ENCODE measurements around the gene ADAM12.
"Not testable (repeated sequence)": the region's sequence is repeated elsewhere in the genome, so short reads cannot be mapped to it uniquely, and the experiment has no call there.

ADAM12 gene

DNA sequence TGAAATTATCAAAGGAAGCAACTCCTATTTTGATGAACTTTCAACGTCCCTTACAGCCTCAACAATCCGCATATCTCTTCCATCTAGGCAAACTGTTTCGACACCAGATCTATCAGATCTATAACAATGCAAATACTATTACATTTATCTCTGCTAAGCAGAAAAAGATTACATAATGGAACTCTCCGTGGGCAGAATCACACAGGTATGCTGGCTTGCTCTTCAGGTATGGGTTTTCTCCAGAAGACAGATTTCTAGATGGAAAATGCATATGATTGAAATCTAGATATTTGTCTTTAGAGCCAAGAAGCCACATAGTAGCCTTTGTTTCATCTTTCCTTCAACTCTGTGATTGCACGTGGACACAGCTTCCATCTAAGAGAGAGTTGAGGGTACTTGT is 38.6 kb downstream of the ADAM12 start:
- H3K9me3 Mint-ChIP-seq: no peaks in the 10 kb centered on the region
- no peaks in the 10 kb centered on the region for H3K4me1 Mint-ChIP-seq
- H3K4me3 Mint-ChIP-seq: no peak overlapping the region
- DNase-seq (ENCODE audit: low spot score in 2 of 2): no peak
- no peaks in the 10 kb centered on the region for H3K27me3 Mint-ChIP-seq
- ATAC-seq (replicated peaks; ENCODE audit: extremely low read depth, poor library complexity, severe bottlenecking): no peak
- no peak overlapping the region for H3K27ac Mint-ChIP-seq (ENCODE audit: low read depth)
- H3K36me3 Mint-ChIP-seq (ENCODE audit: insufficient read depth): no peaks in the 10 kb centered on the region

DNA sequence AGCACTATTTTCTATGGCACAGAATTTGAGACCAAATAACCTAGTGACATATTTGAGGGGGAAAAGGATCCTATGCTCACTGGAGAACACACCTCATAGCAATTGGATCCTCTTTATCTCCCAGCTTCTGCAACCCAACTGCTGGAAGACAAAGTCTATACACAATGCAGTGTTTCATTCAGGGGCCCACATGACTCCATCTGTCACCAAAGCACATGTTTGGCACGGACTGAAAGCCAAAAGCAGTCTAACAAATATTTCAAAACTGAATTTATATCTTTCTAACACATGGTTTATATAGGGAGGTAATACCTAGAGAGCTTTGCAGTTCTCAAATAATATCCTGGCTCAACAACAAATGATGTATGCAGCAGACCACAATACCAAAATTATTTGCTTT is 39.2 kb downstream of the ADAM12 start:
- H3K4me3 Mint-ChIP-seq: no peak overlapping the region
- H3K27me3 Mint-ChIP-seq: no peaks in the 10 kb centered on the region
- ATAC-seq (replicated peaks; ENCODE audit: extremely low read depth, poor library complexity, severe bottlenecking) (no peak), DNase-seq (ENCODE audit: low spot score in 2 of 2) (no peak)
- H3K4me1 Mint-ChIP-seq: no peaks in the 10 kb centered on the region
- H3K9me3 Mint-ChIP-seq: no peaks in the 10 kb centered on the region
- H3K36me3 Mint-ChIP-seq (ENCODE audit: insufficient read depth): no peaks in the 10 kb centered on the region
- H3K27ac Mint-ChIP-seq (ENCODE audit: low read depth): no peak overlapping the region

DNA sequence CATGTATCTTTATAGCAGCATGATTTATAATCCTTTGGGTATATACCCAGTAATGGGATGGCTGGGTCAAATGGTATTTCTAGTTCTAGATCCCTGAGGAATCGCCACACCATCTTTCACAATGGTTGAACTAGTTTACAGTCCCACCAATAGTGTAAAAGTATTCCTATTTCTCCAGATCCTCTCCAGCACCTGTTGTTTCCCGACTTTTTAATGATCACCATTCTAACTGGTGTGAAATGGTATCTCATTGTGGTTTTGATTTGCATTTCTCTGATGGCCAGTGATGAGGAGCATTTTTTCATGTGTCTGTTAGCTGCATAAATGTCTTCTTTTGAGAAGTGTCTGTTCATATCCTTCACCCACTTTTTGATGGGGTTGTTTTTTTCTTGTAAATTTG is 44.8 kb downstream of the ADAM12 start:
- peaks cover 10% of the 10 kb centered on the region for H3K9me3 Mint-ChIP-seq
- not testable (repeated sequence) for H3K27me3 Mint-ChIP-seq; ATAC-seq (replicated peaks; ENCODE audit: extremely low read depth, poor library complexity, severe bottlenecking); H3K27ac Mint-ChIP-seq (ENCODE audit: low read depth); H3K4me1 Mint-ChIP-seq; DNase-seq (ENCODE audit: low spot score in 2 of 2); H3K4me3 Mint-ChIP-seq; H3K36me3 Mint-ChIP-seq (ENCODE audit: insufficient read depth)

DNA sequence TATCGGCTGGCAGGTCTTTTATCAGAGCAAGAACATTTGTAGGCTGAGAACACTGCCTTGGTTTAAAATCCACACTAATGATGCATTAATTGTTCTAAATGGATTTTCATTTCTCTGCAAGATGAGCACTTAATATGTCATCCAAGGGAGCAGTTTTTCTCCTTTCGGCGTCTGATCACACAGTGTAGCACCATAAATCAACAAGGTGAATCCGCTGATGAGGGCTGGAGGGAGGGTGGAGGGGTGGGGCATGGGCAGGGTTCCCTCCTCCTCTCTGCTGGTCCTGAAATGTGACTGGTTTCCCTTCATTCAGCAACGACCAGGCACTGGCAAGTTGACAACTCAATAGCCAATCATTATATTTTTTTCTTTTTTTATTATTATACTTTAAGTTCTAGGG is 45.6 kb downstream of the ADAM12 start:
- H3K27me3 Mint-ChIP-seq: no peaks in the 10 kb centered on the region
- H3K36me3 Mint-ChIP-seq (ENCODE audit: insufficient read depth): no peaks in the 10 kb centered on the region
- ATAC-seq (replicated peaks; ENCODE audit: extremely low read depth, poor library complexity, severe bottlenecking): no peak
- H3K4me3 Mint-ChIP-seq: no peak overlapping the region
- peaks cover 10% of the 10 kb centered on the region for H3K9me3 Mint-ChIP-seq
- H3K4me1 Mint-ChIP-seq: no peaks in the 10 kb centered on the region
- no peak overlapping the region for H3K27ac Mint-ChIP-seq (ENCODE audit: low read depth)
- no peak for DNase-seq (ENCODE audit: low spot score in 2 of 2)

DNA sequence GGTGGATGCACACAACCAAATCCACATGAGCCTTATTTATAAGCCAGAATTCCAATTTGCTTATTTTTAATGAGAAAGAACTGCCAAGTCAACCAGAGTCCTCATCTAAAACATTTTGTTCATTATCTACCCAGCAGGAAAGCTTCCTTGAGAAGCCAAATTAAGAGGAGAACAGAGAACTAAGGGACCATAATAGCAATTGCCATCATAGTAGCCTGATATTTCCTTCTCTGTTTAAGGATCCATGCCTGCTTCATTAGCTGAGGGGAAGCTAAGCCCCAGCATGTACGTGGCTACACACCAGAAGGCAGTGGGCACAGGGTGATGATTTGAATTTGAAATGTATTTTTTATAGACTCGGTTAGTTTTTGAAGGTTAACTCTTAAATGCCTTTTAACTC is 46.8 kb downstream of the ADAM12 start:
- peaks cover 10% of the 10 kb centered on the region for H3K9me3 Mint-ChIP-seq
- H3K4me3 Mint-ChIP-seq: no peak overlapping the region
- no peaks in the 10 kb centered on the region for H3K36me3 Mint-ChIP-seq (ENCODE audit: insufficient read depth)
- no peaks in the 10 kb centered on the region for H3K4me1 Mint-ChIP-seq
- DNase-seq (ENCODE audit: low spot score in 2 of 2): no peak
- no peaks in the 10 kb centered on the region for H3K27me3 Mint-ChIP-seq
- ATAC-seq (replicated peaks; ENCODE audit: extremely low read depth, poor library complexity, severe bottlenecking): no peak
- no peak overlapping the region for H3K27ac Mint-ChIP-seq (ENCODE audit: low read depth)

DNA sequence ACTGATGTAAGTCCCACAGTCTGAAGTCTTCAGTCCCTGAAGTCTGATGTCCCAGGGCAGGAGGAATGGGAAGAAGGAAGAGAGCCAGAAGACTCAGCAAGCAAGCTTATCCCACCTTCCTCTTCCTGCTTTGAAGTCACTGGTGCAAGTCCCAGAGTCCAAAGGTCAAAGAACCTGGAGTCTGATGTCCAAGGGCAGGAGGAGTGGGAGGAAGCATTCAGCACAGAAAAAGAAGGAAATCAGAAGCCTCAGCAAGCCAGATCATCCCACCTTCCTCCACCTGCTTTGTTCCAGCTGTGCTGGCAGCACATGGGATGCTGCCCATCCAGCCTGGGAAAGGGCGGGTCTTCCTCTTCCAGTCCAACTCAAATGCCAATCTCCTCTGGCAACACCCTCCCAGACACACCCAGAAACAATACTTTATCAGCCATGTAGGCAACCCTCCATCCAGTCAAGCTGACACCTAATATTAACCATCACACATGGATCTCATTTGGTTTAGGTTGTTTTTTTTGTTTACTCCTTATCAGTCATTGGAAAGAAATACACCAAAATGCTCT is 50.9 kb downstream of the ADAM12 start:
- no peak for ATAC-seq (replicated peaks; ENCODE audit: extremely low read depth, poor library complexity, severe bottlenecking)

DNA sequence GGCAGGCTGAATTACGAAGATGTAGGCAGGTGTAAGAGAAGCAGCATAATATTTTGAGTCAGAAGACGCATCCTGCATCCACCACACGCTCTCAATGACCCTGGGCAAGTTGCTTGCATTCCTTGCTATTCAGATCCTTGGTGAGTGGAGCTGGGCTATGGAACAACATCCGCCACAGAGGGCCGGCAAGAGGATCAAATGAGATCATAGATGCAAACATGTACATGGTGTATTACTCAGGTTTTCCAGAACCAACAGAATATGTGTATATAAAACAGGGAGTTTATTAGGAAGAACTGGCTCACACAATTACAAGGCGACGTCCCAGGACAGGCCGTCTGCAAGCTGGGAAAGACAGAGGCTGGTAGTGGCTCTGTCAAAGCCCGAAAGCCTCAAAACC is 51.5 kb downstream of the ADAM12 start:
- Mint-ChIP-seq H3K9me3 (peaks cover 10% of the 10 kb centered on the region), H3K36me3 (ENCODE audit: insufficient read depth) (no peaks in the 10 kb centered on the region), H3K27ac (ENCODE audit: low read depth) (no peak overlapping the region), H3K4me3 (no peak overlapping the region), H3K27me3 (no peaks in the 10 kb centered on the region), H3K4me1 (no peaks in the 10 kb centered on the region)
- ATAC-seq (replicated peaks; ENCODE audit: extremely low read depth, poor library complexity, severe bottlenecking): no peak
- no peak for DNase-seq (ENCODE audit: low spot score in 2 of 2)

More for the DNA sequence above, 50.9 kb downstream of the ADAM12 start:
- no peaks in the 10 kb centered on the region for H3K27me3 Mint-ChIP-seq
- H3K36me3 Mint-ChIP-seq (ENCODE audit: insufficient read depth): no peaks in the 10 kb centered on the region
- no peaks in the 10 kb centered on the region for H3K4me1 Mint-ChIP-seq
- no peak overlapping the region for H3K4me3 Mint-ChIP-seq
- no peak for DNase-seq (ENCODE audit: low spot score in 2 of 2)
- H3K27ac Mint-ChIP-seq (ENCODE audit: low read depth): no peak overlapping the region
- peaks cover 10% of the 10 kb centered on the region for H3K9me3 Mint-ChIP-seq

DNA sequence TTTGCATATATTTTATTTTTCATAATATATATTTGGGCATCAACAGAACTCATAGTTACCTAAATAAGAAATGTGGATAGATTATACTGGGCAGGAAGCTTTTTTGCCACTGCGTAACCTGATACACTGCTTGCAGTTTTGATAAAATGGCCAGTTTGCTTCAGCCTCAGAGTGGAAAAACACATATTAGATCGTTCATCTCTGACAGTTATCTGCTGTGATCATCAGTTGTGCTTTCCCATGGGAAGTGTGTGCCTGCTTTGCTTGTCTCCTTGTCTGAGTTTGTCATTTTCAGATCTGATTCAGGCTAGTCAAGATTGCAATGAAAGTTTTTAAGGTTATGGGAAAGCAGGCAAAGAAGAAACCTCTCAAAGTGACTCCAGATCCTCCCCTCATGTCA is 54.0 kb downstream of the ADAM12 start:
- Mint-ChIP-seq H3K9me3 (peaks cover 6% of the 10 kb centered on the region), H3K27me3 (no peaks in the 10 kb centered on the region), H3K27ac (ENCODE audit: low read depth) (no peak overlapping the region), H3K4me3 (no peak overlapping the region), H3K4me1 (no peaks in the 10 kb centered on the region), H3K36me3 (ENCODE audit: insufficient read depth) (no peaks in the 10 kb centered on the region)
- ATAC-seq (replicated peaks; ENCODE audit: extremely low read depth, poor library complexity, severe bottlenecking) (no peak), DNase-seq (ENCODE audit: low spot score in 2 of 2) (no peak)

DNA sequence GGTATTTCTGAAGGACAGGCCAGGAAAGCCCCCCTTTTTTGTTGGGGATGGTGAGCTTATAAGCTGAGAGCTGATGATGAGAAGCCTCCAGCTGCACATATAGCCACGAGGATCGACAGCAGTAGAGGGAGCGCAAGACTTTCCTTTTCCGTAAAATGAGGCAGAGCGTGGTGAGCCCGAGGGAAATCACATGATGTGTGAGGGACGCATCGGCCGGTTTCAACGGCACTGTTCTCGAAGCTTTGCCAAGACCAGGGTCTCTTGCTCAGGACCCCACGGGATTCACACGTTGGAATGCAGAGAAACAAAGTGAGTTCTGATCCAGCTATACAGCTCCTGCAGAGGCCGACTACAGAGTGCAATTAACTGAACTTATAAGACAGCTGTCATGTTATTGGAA is 55.7 kb downstream of the ADAM12 start:
- no peak overlapping the region for H3K4me3 Mint-ChIP-seq
- H3K27me3 Mint-ChIP-seq: no peaks in the 10 kb centered on the region
- DNase-seq (ENCODE audit: low spot score in 2 of 2) (no peak), ATAC-seq (replicated peaks; ENCODE audit: extremely low read depth, poor library complexity, severe bottlenecking) (no peak)
- no peaks in the 10 kb centered on the region for H3K4me1 Mint-ChIP-seq
- no peak overlapping the region for H3K27ac Mint-ChIP-seq (ENCODE audit: low read depth)
- H3K9me3 Mint-ChIP-seq: peaks cover 7% of the 10 kb centered on the region
- H3K36me3 Mint-ChIP-seq (ENCODE audit: insufficient read depth): no peaks in the 10 kb centered on the region

DNA sequence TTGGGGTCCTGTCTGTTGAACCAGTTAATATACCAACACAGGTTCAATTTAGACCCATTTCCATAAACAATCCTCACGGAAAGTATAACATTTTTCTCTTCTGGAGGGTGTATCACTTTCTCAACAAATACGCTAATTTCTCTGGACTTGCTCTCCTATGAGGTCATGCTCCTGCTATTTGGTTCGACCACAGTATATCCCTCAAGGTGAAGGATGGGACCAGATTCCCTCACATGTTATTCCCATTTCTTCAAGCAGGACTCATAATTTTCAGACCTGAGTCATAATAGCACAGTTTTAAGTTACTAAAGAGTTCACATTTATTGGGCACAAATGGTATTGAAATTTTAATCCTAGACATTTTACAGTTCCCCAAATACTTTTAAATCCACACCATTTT is 57.2 kb downstream of the ADAM12 start:
- DNase-seq (ENCODE audit: low spot score in 2 of 2) (no peak), ATAC-seq (replicated peaks; ENCODE audit: extremely low read depth, poor library complexity, severe bottlenecking) (no peak)
- Mint-ChIP-seq H3K27me3 (no peaks in the 10 kb centered on the region), H3K9me3 (peaks cover 13% of the 10 kb centered on the region), H3K4me1 (no peaks in the 10 kb centered on the region), H3K27ac (ENCODE audit: low read depth) (no peak overlapping the region), H3K36me3 (ENCODE audit: insufficient read depth) (no peaks in the 10 kb centered on the region), H3K4me3 (no peak overlapping the region)

DNA sequence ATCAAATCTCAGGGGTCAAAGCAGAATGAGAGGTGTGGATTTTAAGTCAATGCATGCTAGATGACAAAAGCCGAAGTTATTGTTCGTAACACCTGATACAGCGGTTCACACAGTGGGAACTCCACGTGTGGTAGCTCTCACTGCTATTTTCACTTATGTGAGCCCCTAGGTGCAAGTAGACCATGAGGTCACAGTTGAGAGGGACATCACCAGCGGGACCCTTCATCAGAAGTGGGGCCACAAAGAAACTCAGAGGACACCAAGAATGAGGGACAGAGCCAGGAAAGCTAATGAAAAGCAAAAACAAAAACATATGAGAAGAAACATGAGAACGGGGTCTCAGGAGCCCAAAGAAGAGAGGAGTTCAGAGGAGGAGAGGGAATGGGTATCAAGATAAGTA is 63.5 kb downstream of the ADAM12 start:
- DNase-seq (ENCODE audit: low spot score in 2 of 2) (no peak), ATAC-seq (replicated peaks; ENCODE audit: extremely low read depth, poor library complexity, severe bottlenecking) (no peak)
- H3K36me3 Mint-ChIP-seq (ENCODE audit: insufficient read depth): no peaks in the 10 kb centered on the region
- H3K4me3 Mint-ChIP-seq: no peak overlapping the region
- H3K9me3 Mint-ChIP-seq: peaks cover 28% of the 10 kb centered on the region
- no peaks in the 10 kb centered on the region for H3K4me1 Mint-ChIP-seq
- H3K27me3 Mint-ChIP-seq: no peaks in the 10 kb centered on the region
- H3K27ac Mint-ChIP-seq (ENCODE audit: low read depth): no peak overlapping the region

DNA sequence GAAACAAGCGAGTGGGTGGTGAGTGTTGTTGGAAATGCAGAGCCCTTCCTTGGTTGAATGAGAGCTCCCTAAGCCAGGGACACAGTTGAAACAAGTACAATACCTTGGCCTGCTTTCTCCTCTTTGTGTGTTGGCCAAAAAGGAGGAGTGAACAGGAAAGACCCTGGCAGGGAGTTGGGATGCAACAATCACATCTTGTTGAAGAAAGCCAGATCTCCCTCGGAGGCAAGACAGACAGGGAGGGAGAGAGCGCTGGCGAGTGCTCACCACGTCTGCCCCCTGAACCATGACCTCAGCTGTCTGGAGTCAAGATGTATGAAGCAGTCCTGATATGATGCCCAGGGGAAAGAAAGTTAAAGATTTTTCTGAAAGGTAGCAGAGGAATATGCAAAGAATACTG is 66.8 kb downstream of the ADAM12 start:
- peaks cover 16% of the 10 kb centered on the region for H3K9me3 Mint-ChIP-seq
- ATAC-seq (replicated peaks; ENCODE audit: extremely low read depth, poor library complexity, severe bottlenecking) (no peak), DNase-seq (ENCODE audit: low spot score in 2 of 2) (no peak)
- no peaks in the 10 kb centered on the region for H3K36me3 Mint-ChIP-seq (ENCODE audit: insufficient read depth)
- H3K4me1 Mint-ChIP-seq: no peaks in the 10 kb centered on the region
- no peak overlapping the region for H3K4me3 Mint-ChIP-seq
- no peaks in the 10 kb centered on the region for H3K27me3 Mint-ChIP-seq
- H3K27ac Mint-ChIP-seq (ENCODE audit: low read depth): no peak overlapping the region

DNA sequence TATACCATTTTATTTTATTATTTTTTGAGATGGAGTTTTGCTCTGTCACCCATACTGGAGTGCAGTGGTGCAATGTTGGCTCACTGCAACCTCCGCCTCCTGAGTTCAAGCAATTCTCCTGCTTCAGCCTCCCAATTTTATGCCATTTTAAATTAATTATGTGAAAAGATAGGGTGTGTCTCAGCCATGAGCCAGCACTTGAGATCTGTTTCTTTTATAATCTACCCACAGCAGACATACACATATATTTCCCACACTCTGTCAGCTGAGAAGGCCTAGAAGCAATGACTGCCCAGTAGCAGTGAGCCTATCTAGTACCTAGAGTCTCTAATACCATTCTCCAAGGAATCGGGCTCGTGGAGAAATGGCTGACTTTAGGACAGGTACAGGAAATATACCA is 70.5 kb downstream of the ADAM12 start:
- H3K36me3 Mint-ChIP-seq (ENCODE audit: insufficient read depth): no peaks in the 10 kb centered on the region
- DNase-seq (ENCODE audit: low spot score in 2 of 2): no peak
- peaks cover 5% of the 10 kb centered on the region for H3K9me3 Mint-ChIP-seq
- no peaks in the 10 kb centered on the region for H3K4me1 Mint-ChIP-seq
- ATAC-seq (replicated peaks; ENCODE audit: extremely low read depth, poor library complexity, severe bottlenecking): no peak
- H3K4me3 Mint-ChIP-seq: no peak overlapping the region
- H3K27ac Mint-ChIP-seq (ENCODE audit: low read depth): no peak overlapping the region
- no peaks in the 10 kb centered on the region for H3K27me3 Mint-ChIP-seq

All from central memory CD8-positive, alpha-beta T cell (primary cell).